22Rv1 (cell line): ENCODE measurements around the gene ZNF439.

Experiments used
- CTCF ChIP-seq: fragments of 450-650 bp; IDR thresholded peaks from 2 replicates; pipeline ENCODE4 v1.5.1; 2017; ENCODE audit warnings: mild to moderate bottlenecking
- ZFX ChIP-seq: fragments of 450-650 bp; IDR thresholded peaks from 2 replicates; pipeline ENCODE4 v1.6.1; 2017; ENCODE audit warnings: antibody characterized with exemption, borderline replicate concordance

GRCh38 chr19:11887234-11887610, 38.7 kb downstream of the ZNF439 start:
- TF ChIP-seq CTCF (no peak), ZFX (no peak)
